SH-SY5Y (cell line): ENCODE measurements around the gene PI4K2A.

Source experiments
- GATA2 ChIP-seq: IDR thresholded peaks from 2 replicates; pipeline ENCODE4 v1.6.1; 2011; ENCODE audit warnings: mild to moderate bottlenecking, low read depth, low read length
- GATA3 ChIP-seq: IDR thresholded peaks from 2 replicates; pipeline ENCODE4 v1.6.1; 2011; ENCODE audit warnings: low read depth, mild to moderate bottlenecking, low read length, moderate library complexity

DNA sequence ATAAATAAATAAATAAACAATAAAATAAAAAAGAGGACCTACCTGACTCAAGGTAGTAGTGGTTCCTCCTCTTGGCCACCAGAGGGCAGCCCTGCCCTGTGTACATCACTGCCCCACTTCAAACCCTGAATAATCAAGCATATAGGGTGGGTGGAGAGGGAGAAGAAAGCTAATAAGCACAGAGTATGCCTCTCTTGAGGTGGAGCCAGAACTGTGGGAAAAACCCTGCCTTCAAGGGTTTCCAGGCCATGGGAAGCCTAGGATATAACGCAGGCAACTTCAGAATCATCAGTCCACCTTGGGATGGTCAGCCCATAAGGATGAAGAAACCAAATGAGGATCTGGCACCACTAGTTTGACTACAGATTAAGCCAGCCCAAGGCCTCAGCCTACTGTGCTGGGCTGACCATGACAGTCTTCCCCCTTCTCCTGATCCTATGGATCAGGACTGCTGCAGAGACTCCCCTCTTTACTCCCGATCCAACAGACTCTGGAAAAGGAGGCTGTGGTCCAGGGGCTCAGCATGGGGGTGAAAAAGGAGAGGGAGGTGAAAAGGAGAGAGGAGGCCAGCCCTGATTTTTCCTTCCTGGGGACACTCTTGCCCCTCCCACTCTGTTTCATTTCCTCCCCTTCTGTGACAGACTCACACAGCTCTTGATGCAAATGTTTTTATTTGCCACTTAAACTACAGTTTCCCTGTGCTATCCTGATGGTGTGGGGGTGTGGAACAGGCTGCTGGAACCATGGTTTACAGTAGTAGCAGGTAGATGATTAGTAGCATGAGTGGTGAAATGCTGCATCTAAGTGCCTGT lies 36.5 kb downstream of the PI4K2A start:
- TF ChIP-seq GATA3 (no peak), GATA2 (no peak)
